ENCODE data around the gene EPHA7. TPM values are rescaled to one million over a fixed set of nuclear protein-coding genes. Genes with fewer than 3 reads are reported as not detected.

EPHA7 gene
- polyA plus RNA-seq, 1 of the 3 experiments (the other 2 are of a cell fraction) = under 0.01 TPM

GRCh38 chr6:93194480-93194879 lies 224.9 kb downstream of the EPHA7 start:
- no peak overlapping the region for H3K4me3 ChIP-seq (ENCODE audit: low read depth in 2 of 2, low read length in 1 of 2)
- no peak overlapping the region for H3K9ac ChIP-seq
- H3K4me2 ChIP-seq = no peak overlapping the region
- H2AFZ ChIP-seq (ENCODE audit: low read depth) = no peak overlapping the region
- CTCF ChIA-PET = no interaction called here
- no peaks in the 10 kb centered on the region for H3K4me1 ChIP-seq (ENCODE audit: control insufficient read depth in 1 of 2, insufficient read depth in 2 of 2, low read depth in 1 of 2, low read length in 1 of 2)
- no peak for DNase-seq
- POLR2A ChIA-PET = no interaction called here
- no peaks in the 10 kb centered on the region for H3K36me3 ChIP-seq (replicated peaks in 1 of 2; ENCODE audit: control insufficient read depth in 1 of 2, insufficient read depth in 2 of 2, low read length in 1 of 2)
- H3K27me3 ChIP-seq (ENCODE audit: insufficient read depth) = no peaks in the 10 kb centered on the region
- H3K9me2 ChIP-seq = no peaks in the 10 kb centered on the region
- H4K20me1 ChIP-seq (ENCODE audit: insufficient read depth) = no peaks in the 10 kb centered on the region
- no peak for TF ChIP-seq CHD2 (IDR thresholded peaks at IDR 0.05; ENCODE audit: low read length, partially characterized antibody)
- TF ChIP-seq RXRA (IDR thresholded peaks at IDR 0.05; ENCODE audit: borderline replicate concordance, low read depth) = no peak
- TF ChIP-seq PBX3 (IDR thresholded peaks at IDR 0.05) = no peak
- no peak for TF ChIP-seq USF2 (IDR thresholded peaks at IDR 0.05; ENCODE audit: borderline replicate concordance, low read depth, low read length)
- TF ChIP-seq JUND (IDR thresholded peaks at IDR 0.05) = no peak
- no peak for TF ChIP-seq IRF3 (IDR thresholded peaks at IDR 0.05; ENCODE audit: low read depth, low read length)
- no peak for TF ChIP-seq TAF1 (IDR thresholded peaks at IDR 0.05; ENCODE audit: borderline replicate concordance, low read depth, low read length)
- no peak for TF ChIP-seq TEAD4 (IDR thresholded peaks at IDR 0.05; ENCODE audit: borderline replicate concordance, insufficient read depth)
- TF ChIP-seq FOSL2 (IDR thresholded peaks at IDR 0.05; ENCODE audit: borderline replicate concordance, low read depth) = no peak
- TF ChIP-seq USF1 (IDR thresholded peaks at IDR 0.05; ENCODE audit: borderline replicate concordance, low read depth) = no peak
- no peak for TF ChIP-seq EP300 (IDR thresholded peaks at IDR 0.05; ENCODE audit: borderline replicate concordance in 1 of 2, low read depth in 1 of 2, low read length in 1 of 2)
- no peak for TF ChIP-seq MXI1 (IDR thresholded peaks at IDR 0.05; ENCODE audit: low read depth, low read length)
- no peak for TF ChIP-seq ZBTB33 (IDR thresholded peaks at IDR 0.05; ENCODE audit: borderline replicate concordance, low read depth)
- no peak for TF ChIP-seq FOXJ3 (CRISPR knock-in tag; IDR thresholded peaks at IDR 0.05)
- no peak for TF ChIP-seq GATA2 (CRISPR knock-in tag; IDR thresholded peaks at IDR 0.05)
- no peak for TF ChIP-seq CTCF (IDR thresholded peaks at IDR 0.05)
- TF ChIP-seq RAD21 (IDR thresholded peaks at IDR 0.05; ENCODE audit: low read length) = no peak
- TF ChIP-seq SIN3A (IDR thresholded peaks at IDR 0.05; ENCODE audit: borderline replicate concordance, low read depth, low read length) = no peak
- no peaks in the 10 kb centered on the region for H3K9me3 ChIP-seq
- H3K79me2 ChIP-seq (ENCODE audit: insufficient read depth) = no peaks in the 10 kb centered on the region
- no peak overlapping the region for H3K27ac ChIP-seq (ENCODE audit: low read depth in 2 of 2, low read length in 1 of 2)
- no peaks in the 10 kb centered on the region for H3F3A ChIP-seq (replicated peaks; ENCODE audit: insufficient read depth)

Measured in SK-N-SH (cell line).